Osteoblast (primary cell): ENCODE results near the gene DNAJC1. TPM values are rescaled to one million over a fixed set of nuclear protein-coding genes. Genes with fewer than 3 reads are reported as not detected.
"Not testable (repeated sequence)": the region's sequence is repeated elsewhere in the genome, so short reads cannot be mapped to it uniquely, and the experiment has no call there.

ENCODE experiments used
- DNase-seq: peaks from one replicate; pipeline ENCODE4 v3.0.0; 2011; ENCODE audit warnings: low spot score, mixed read lengths; ENCODE audit not compliant: insufficient read length; ENCODE audit errors: missing footprints
- H2AFZ ChIP-seq: 2 replicates; pipeline ENCODE4 v1.6.0; 2011; ENCODE audit warnings: mild to moderate bottlenecking, low read length
- H3K27ac ChIP-seq: 2 replicates; pipeline ENCODE4 v1.5.1; 2011; ENCODE audit warnings: mild to moderate bottlenecking, low read depth, low read length, moderate library complexity
- H3K27me3 ChIP-seq: 2 replicates; pipeline ENCODE4 v1.6.0; 2012; ENCODE audit warnings: mild to moderate bottlenecking, control low read depth, inconsistent platforms, low read length, moderate library complexity; ENCODE audit not compliant: insufficient read depth
- H3K36me3 ChIP-seq: 2 replicates; pipeline ENCODE4 v1.5.1; 2011; ENCODE audit warnings: mild to moderate bottlenecking, low read length, control low read depth, moderate library complexity; ENCODE audit not compliant: insufficient read depth
- H3K4me1 ChIP-seq: 2 replicates; pipeline ENCODE4 v1.5.1; 2011; ENCODE audit warnings: mild to moderate bottlenecking, low read length, control low read depth, moderate library complexity; ENCODE audit not compliant: insufficient read depth
- H3K4me2 ChIP-seq: 2 replicates; pipeline ENCODE4 v1.6.0; 2011; ENCODE audit warnings: mild to moderate bottlenecking, low read length; ENCODE audit not compliant: insufficient read depth
- H3K4me3 ChIP-seq: fragments of 200-600 bp; sonication (generic); 3 replicates; pipeline ENCODE4 v1.5.1; 2012; ENCODE audit warnings: mild to moderate bottlenecking, low read length, inconsistent platforms; ENCODE audit not compliant: insufficient read depth
- H3K79me2 ChIP-seq: 2 replicates; pipeline ENCODE4 v1.6.0; 2012; ENCODE audit warnings: mild to moderate bottlenecking, low read length, control low read depth, inconsistent platforms; ENCODE audit not compliant: insufficient read depth
- H3K9me3 ChIP-seq: 2 replicates; pipeline ENCODE4 v1.5.1; 2011; ENCODE audit warnings: low read depth, low read length, control low read depth
- H4K20me1 ChIP-seq: 2 replicates; pipeline ENCODE4 v1.6.0; 2012; ENCODE audit warnings: mild to moderate bottlenecking, low read length, control low read depth; ENCODE audit not compliant: insufficient read depth
- CTCF ChIP-seq: IDR thresholded peaks from 2 replicates; pipeline ENCODE4 v1.5.1; 2011; ENCODE audit warnings: mild to moderate bottlenecking, low read depth, low read length, moderate library complexity; ENCODE audit errors: extremely low read depth
- total RNA-seq: library from RNA; depleted of rRNA; stranded (reverse); fragments of >200 nt; gene quantifications from 2 replicates; pipeline ENCODE4 v1.2.3, GENCODE V29; 2012

Gene DNAJC1
- total RNA-seq, 1 donor, result 83.2 TPM

GRCh38 chr10:21849607-21850006 is 153.9 kb downstream of the DNAJC1 start:
- no peak overlapping the region for H3K27ac ChIP-seq
- no peak overlapping the region for H2AFZ ChIP-seq
- no peak overlapping the region for H3K4me2 ChIP-seq
- no peak for DNase-seq
- no peaks in the 10 kb centered on the region for H3K4me1 ChIP-seq
- H4K20me1 ChIP-seq, result no peaks in the 10 kb centered on the region
- H3K4me3 ChIP-seq, result no peak overlapping the region
- TF ChIP-seq CTCF, result no peak
- H3K27me3 ChIP-seq, result no peaks in the 10 kb centered on the region
- H3K79me2 ChIP-seq, result no peaks in the 10 kb centered on the region
- H3K36me3 ChIP-seq, result no peaks in the 10 kb centered on the region
- H3K9me3 ChIP-seq, result peaks cover 2% of the 10 kb centered on the region

GRCh38 chr10:21843645-21844044 is 159.9 kb downstream of the DNAJC1 start:
- H3K27me3 ChIP-seq, result no peaks in the 10 kb centered on the region
- no peaks in the 10 kb centered on the region for H3K36me3 ChIP-seq
- no peaks in the 10 kb centered on the region for H4K20me1 ChIP-seq
- no peak for TF ChIP-seq CTCF
- H3K9me3 ChIP-seq, result no peaks in the 10 kb centered on the region
- no peak overlapping the region for H2AFZ ChIP-seq
- H3K4me3 ChIP-seq, result no peak overlapping the region
- no peaks in the 10 kb centered on the region for H3K79me2 ChIP-seq
- DNase-seq, result no peak
- no peaks in the 10 kb centered on the region for H3K4me1 ChIP-seq
- H3K27ac ChIP-seq, result no peak overlapping the region
- H3K4me2 ChIP-seq, result no peak overlapping the region

DNA sequence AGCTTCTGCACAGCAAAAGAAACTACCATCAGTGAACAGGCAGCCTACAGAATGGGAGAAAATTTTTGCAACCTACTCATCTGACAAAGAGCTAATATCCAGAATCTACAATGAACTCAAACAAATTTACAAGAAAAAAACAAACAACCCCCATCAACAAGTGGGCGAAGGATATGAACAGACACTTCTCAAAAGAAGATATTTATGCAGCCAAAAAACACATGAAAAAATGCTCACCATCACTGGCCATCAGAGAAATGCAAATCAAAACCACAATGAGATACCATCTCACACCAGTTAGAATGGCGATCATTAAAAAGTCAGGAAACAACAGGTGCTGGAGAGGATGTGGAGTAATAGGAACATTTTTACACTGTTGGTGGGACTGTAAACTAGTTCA is 162.3 kb downstream of the DNAJC1 start:
- H3K9me3 ChIP-seq, DNase-seq, H3K4me1 ChIP-seq, H2AFZ ChIP-seq, H3K4me3 ChIP-seq, H3K27me3 ChIP-seq, H3K79me2 ChIP-seq, H3K36me3 ChIP-seq, H3K27ac ChIP-seq, H4K20me1 ChIP-seq, H3K4me2 ChIP-seq: not testable (repeated sequence)

DNA sequence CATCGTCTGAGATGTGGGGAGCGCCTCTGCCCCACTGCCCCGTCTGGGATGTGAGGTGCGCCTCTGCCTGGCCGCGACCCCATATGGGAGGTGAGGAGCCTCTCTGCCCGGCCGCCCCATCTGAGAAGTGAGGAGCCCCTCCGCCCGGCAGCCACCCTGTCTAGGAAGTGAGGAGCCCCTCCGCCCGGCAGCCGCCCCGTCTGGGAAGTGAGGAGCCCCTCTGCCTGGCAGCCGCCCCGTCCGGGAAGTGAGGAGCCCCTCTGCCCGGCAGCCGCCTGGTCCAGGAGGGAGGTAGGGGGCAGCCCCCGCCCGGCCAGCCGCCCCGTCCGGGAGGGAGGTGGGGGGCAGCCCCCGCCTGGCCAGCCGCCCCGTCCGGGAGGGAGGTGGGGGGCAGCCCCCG is 166.0 kb downstream of the DNAJC1 start:
- H3K27ac ChIP-seq, H3K4me3 ChIP-seq, H3K79me2 ChIP-seq, H3K9me3 ChIP-seq, DNase-seq, H4K20me1 ChIP-seq, H3K4me1 ChIP-seq, H3K36me3 ChIP-seq, H3K27me3 ChIP-seq, H2AFZ ChIP-seq, H3K4me2 ChIP-seq: not testable (repeated sequence)

DNA sequence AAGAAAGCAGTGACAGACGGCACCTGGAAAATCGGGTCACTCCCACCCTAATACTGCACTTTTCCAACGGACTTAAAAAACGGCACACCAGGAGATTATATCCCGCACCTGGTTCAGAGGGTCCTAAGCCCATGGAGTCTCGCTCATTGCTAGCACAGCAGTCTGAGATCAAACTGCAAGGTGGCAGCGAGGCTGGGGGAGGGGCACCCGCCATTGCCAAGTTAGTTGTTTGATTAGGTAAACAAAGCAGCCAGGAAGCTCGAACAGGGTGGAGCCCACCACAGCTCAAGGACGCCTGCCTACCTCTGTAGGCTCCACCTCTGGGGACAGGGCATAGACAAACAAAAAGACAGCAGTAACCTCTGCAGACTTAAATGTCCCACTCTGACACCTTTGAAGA is 169.0 kb downstream of the DNAJC1 start:
- not testable (repeated sequence) for H4K20me1 ChIP-seq, H3K9me3 ChIP-seq, H3K4me1 ChIP-seq, H3K79me2 ChIP-seq, H3K4me2 ChIP-seq, H3K27me3 ChIP-seq, DNase-seq, H3K4me3 ChIP-seq, H3K36me3 ChIP-seq, H2AFZ ChIP-seq, H3K27ac ChIP-seq
